ENCODE results near the gene ARMC8. TPM values are rescaled to one million over a fixed set of nuclear protein-coding genes. Genes with fewer than 3 reads are reported as not detected.

The ARMC8 gene
- total RNA-seq, 1 experiment from 2014 or later: 80.9 TPM

GRCh38 chr3:138338244-138338643, 151.1 kb downstream of the ARMC8 start:
- TF ChIP-seq CTCF (IDR thresholded peaks at IDR 0.05; ENCODE audit: unreplicated experiment): no peak
- Mint-ChIP-seq H3K27me3 (ENCODE audit: unreplicated experiment) (peaks cover 43% of the 10 kb centered on the region), H3K36me3 (ENCODE audit: insufficient read depth, unreplicated experiment) (no peaks in the 10 kb centered on the region), H3K4me1 (ENCODE audit: low read depth, unreplicated experiment) (no peaks in the 10 kb centered on the region), H3K4me3 (ENCODE audit: low read depth, unreplicated experiment) (no peak overlapping the region), H3K9me3 (ENCODE audit: low read depth, unreplicated experiment) (no peaks in the 10 kb centered on the region), H3K27ac (ENCODE audit: unreplicated experiment) (no peak overlapping the region)
- BruUV-seq (replicated peaks): no TSS peak
- CTCF ChIA-PET: interaction anchor here (1.1 kb wide), 1 partner anchor 8 kb away, joined by 3 read pairs; no protein-coding TSS in a partner anchor
- intact Hi-C loops (cut with micrococcal nuclease; ENCODE audit: unreplicated experiment): loop anchor here (10.0 kb wide), 1 partner anchor 357 kb away; no protein-coding TSS in a partner anchor
- no peak for DNase-seq

- no peaks in the 10 kb centered on the region for H3K4me1 Mint-ChIP-seq (ENCODE audit: low read depth, unreplicated experiment)
- peaks cover 43% of the 10 kb centered on the region for H3K27me3 Mint-ChIP-seq (ENCODE audit: unreplicated experiment)
- H3K4me3 Mint-ChIP-seq (ENCODE audit: low read depth, unreplicated experiment): no peak overlapping the region
- intact Hi-C loops (cut with micrococcal nuclease; ENCODE audit: unreplicated experiment): loop anchor here (10.0 kb wide), 1 partner anchor 356 kb away; no protein-coding TSS in a partner anchor
- CTCF ChIA-PET: interaction anchor here (1.1 kb wide), 1 partner anchor 8 kb away, joined by 3 read pairs; no protein-coding TSS in a partner anchor
- no peaks in the 10 kb centered on the region for H3K36me3 Mint-ChIP-seq (ENCODE audit: insufficient read depth, unreplicated experiment)
- H3K9me3 Mint-ChIP-seq (ENCODE audit: low read depth, unreplicated experiment): no peaks in the 10 kb centered on the region
- no peak overlapping the region for H3K27ac Mint-ChIP-seq (ENCODE audit: unreplicated experiment)
- TF ChIP-seq CTCF (IDR thresholded peaks at IDR 0.05; ENCODE audit: unreplicated experiment): no peak
- DNase-seq: no peak
- BruUV-seq (replicated peaks): no TSS peak
These were observed 151.7 kb downstream of the ARMC8 start for GRCh38 chr3:138338811-138339210.

- no peaks in the 10 kb centered on the region for H3K36me3 Mint-ChIP-seq (ENCODE audit: insufficient read depth, unreplicated experiment)
- BruUV-seq (replicated peaks): no TSS peak
- peaks cover 27% of the 10 kb centered on the region for H3K27me3 Mint-ChIP-seq (ENCODE audit: unreplicated experiment)
- DNase-seq: no peak
- no peak overlapping the region for H3K27ac Mint-ChIP-seq (ENCODE audit: unreplicated experiment)
- TF ChIP-seq CTCF (IDR thresholded peaks at IDR 0.05; ENCODE audit: unreplicated experiment): no peak
- no peaks in the 10 kb centered on the region for H3K4me1 Mint-ChIP-seq (ENCODE audit: low read depth, unreplicated experiment)
- intact Hi-C loops (cut with micrococcal nuclease; ENCODE audit: unreplicated experiment): no loop called here
- no peaks in the 10 kb centered on the region for H3K9me3 Mint-ChIP-seq (ENCODE audit: low read depth, unreplicated experiment)
- no peak overlapping the region for H3K4me3 Mint-ChIP-seq (ENCODE audit: low read depth, unreplicated experiment)
- CTCF ChIA-PET: interaction anchor here (0.6 to 0.9 kb wide), 5 partner anchors 26 to 1899 kb away, joined by 3 to 12 read pairs (median 4); no protein-coding TSS in a partner anchor
These were observed 153.4 kb downstream of the ARMC8 start for GRCh38 chr3:138340511-138340910.

GRCh38 chr3:138344754-138345153, 157.7 kb downstream of the ARMC8 start:
- H3K4me1 Mint-ChIP-seq (ENCODE audit: low read depth, unreplicated experiment): peaks cover 8% of the 10 kb centered on the region
- H3K4me3 Mint-ChIP-seq (ENCODE audit: low read depth, unreplicated experiment): no peak overlapping the region
- no TSS peak for BruUV-seq (replicated peaks)
- CTCF ChIA-PET: no interaction called here
- DNase-seq: no peak
- no peak overlapping the region for H3K27ac Mint-ChIP-seq (ENCODE audit: unreplicated experiment)
- intact Hi-C loops (cut with micrococcal nuclease; ENCODE audit: unreplicated experiment): no loop called here
- TF ChIP-seq CTCF (IDR thresholded peaks at IDR 0.05; ENCODE audit: unreplicated experiment): no peak
- peaks cover 21% of the 10 kb centered on the region for H3K36me3 Mint-ChIP-seq (ENCODE audit: insufficient read depth, unreplicated experiment)
- peaks cover 12% of the 10 kb centered on the region for H3K27me3 Mint-ChIP-seq (ENCODE audit: unreplicated experiment)
- no peaks in the 10 kb centered on the region for H3K9me3 Mint-ChIP-seq (ENCODE audit: low read depth, unreplicated experiment)

Other genes with a start within 250 kb of the ARMC8 start
- 0.85 and 3.3 TPM in 2 replicates for gene CLDN18, start 177.1 kb upstream of the ARMC8 start, total RNA-seq (2022)
- gene DZIP1L, start 71.7 kb upstream of the ARMC8 start, total RNA-seq (2022): 16.5 and 21.2 TPM in 2 replicates
- gene A4GNT, start 54.9 kb upstream of the ARMC8 start, total RNA-seq (2022): not detected in 2 replicates
- 30.8 and 32.8 TPM in 2 replicates for gene DBR1, start 12.4 kb upstream of the ARMC8 start, total RNA-seq (2022)
- gene NME9, start 142.6 kb downstream of the ARMC8 start, total RNA-seq (2022): not detected in 2 replicates
- gene MRAS, start 161.3 kb downstream of the ARMC8 start, total RNA-seq (2022): 12.7 and 13.2 TPM in 2 replicates
- gene ESYT3, start 247.3 kb downstream of the ARMC8 start, total RNA-seq (2022): 3.2 and 3.5 TPM in 2 replicates

Measured in Calu3 (cell line).